ENCODE measurements around the gene SLC7A6OS. TPM values are rescaled to one million over a fixed set of nuclear protein-coding genes. Genes with fewer than 3 reads are reported as not detected.

The SLC7A6OS gene
- total RNA-seq, 4 donors from 2014 or later = 13.4 to 19.5 (median 14.2) TPM

- peak overlapping the region; percentile 33 to 88 (median 74) for H3K27ac ChIP-seq
- H3K36me3 ChIP-seq = peaks cover 0 to 26% (median 0%) of the 10 kb centered on the region in 3 donors
- 65 to 76% methylated on average over 5 of the region's 5 CpGs for WGBS, 2 donors
- H3K9me3 ChIP-seq = no peaks in the 10 kb centered on the region
- H3K4me1 ChIP-seq = peaks cover 0 to 100% (median 75%) of the 10 kb centered on the region in 4 donors
- DNase-seq (ENCODE audit: low spot score in 2 of 2) = no peak
- no peaks in the 10 kb centered on the region for H3K27me3 ChIP-seq
- no peak for TF ChIP-seq POLR2A (IDR thresholded peaks at IDR 0.05)
- TF ChIP-seq EP300 (IDR thresholded peaks at IDR 0.05) = no peak
- no peak for TF ChIP-seq CTCF (IDR thresholded peaks at IDR 0.05)
- H3K4me3 ChIP-seq = no peak overlapping the region
These were observed 25.9 kb downstream of the SLC7A6OS start for GRCh38 chr16:68284847-68285246.

- Histone ChIP-seq H3K4me1 (peaks cover 0 to 99% (median 67%) of the 10 kb centered on the region in 4 donors), H3K9me3 (no peaks in the 10 kb centered on the region), H3K36me3 (peaks cover 0 to 21% (median 0%) of the 10 kb centered on the region in 3 donors), H3K4me3 (no peak overlapping the region), H3K27me3 (no peaks in the 10 kb centered on the region), H3K27ac (peak overlapping the region; percentile 71 to 88 (median 76))
- TF ChIP-seq POLR2A (IDR thresholded peaks at IDR 0.05) = peak in 1 of 2 donors; percentile 5
- TF ChIP-seq EP300 (IDR thresholded peaks at IDR 0.05) = peak; percentile 75 to 90
- TF ChIP-seq CTCF (IDR thresholded peaks at IDR 0.05) = no peak
- 57 to 58% methylated on average over 9 of the region's 9 CpGs for WGBS, 2 donors
- peak; percentile 63 to 79 for DNase-seq (ENCODE audit: low spot score in 2 of 2)
These were observed 26.7 kb downstream of the SLC7A6OS start for GRCh38 chr16:68283801-68284598.

- H3K27ac ChIP-seq = peak overlapping the region; percentile 71 to 88 (median 76)
- no peak for DNase-seq (ENCODE audit: low spot score in 2 of 2)
- no peaks in the 10 kb centered on the region for H3K9me3 ChIP-seq
- 57 to 63% methylated on average over 5 of the region's 5 CpGs for WGBS, 2 donors
- no peaks in the 10 kb centered on the region for H3K27me3 ChIP-seq
- peaks cover 0 to 21% (median 0%) of the 10 kb centered on the region in 3 donors for H3K36me3 ChIP-seq
- TF ChIP-seq CTCF (IDR thresholded peaks at IDR 0.05) = no peak
- TF ChIP-seq POLR2A (IDR thresholded peaks at IDR 0.05) = no peak
- no peak for TF ChIP-seq EP300 (IDR thresholded peaks at IDR 0.05)
- H3K4me3 ChIP-seq = no peak overlapping the region
- H3K4me1 ChIP-seq = peaks cover 0 to 93% (median 63%) of the 10 kb centered on the region in 4 donors
These were observed 27.4 kb downstream of the SLC7A6OS start for GRCh38 chr16:68283346-68283745.

GRCh38 chr16:68282064-68282452 lies 28.7 kb downstream of the SLC7A6OS start:
- no peak for DNase-seq (ENCODE audit: low spot score in 2 of 2)
- peak overlapping the region; percentile 71 to 88 (median 76) for H3K27ac ChIP-seq
- H3K4me1 ChIP-seq = peaks cover 0 to 88% (median 53%) of the 10 kb centered on the region in 4 donors

More at GRCh38 chr16:68282064-68282452, 28.7 kb downstream of the SLC7A6OS start:
- Histone ChIP-seq H3K36me3 (peaks cover 0 to 19% (median 0%) of the 10 kb centered on the region in 3 donors), H3K4me3 (no peak overlapping the region), H3K27me3 (no peaks in the 10 kb centered on the region), H3K9me3 (no peaks in the 10 kb centered on the region)
- 63 to 81% methylated on average over 4 of the region's 4 CpGs for WGBS, 2 donors
- TF ChIP-seq POLR2A (IDR thresholded peaks at IDR 0.05) (no peak), CTCF (IDR thresholded peaks at IDR 0.05) (no peak), EP300 (IDR thresholded peaks at IDR 0.05) (no peak)

Data from tibial nerve (tissue), 4 donors.